ENCODE results near the gene SOX9.

DNA sequence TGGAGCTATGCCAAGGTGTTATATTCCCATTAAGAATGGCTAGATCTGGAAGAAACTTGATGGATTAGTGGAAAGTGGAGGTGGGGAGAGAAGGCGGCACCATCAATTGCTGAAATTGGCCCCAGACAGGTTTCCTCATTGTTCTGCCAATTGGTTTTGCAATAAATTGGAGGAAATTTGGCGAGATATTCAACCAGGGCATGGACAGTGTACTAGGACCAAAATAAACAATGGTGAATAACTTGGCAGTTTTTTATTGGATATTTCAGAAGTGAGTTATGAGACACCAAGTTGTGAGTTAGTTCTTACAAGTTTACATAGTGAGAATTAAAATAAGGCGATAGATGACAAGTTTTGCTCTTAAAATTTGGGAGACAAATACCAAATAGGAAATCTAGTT lies 41.1 kb upstream of the SOX9 start:
- TF ChIP-seq, protein P1, sequence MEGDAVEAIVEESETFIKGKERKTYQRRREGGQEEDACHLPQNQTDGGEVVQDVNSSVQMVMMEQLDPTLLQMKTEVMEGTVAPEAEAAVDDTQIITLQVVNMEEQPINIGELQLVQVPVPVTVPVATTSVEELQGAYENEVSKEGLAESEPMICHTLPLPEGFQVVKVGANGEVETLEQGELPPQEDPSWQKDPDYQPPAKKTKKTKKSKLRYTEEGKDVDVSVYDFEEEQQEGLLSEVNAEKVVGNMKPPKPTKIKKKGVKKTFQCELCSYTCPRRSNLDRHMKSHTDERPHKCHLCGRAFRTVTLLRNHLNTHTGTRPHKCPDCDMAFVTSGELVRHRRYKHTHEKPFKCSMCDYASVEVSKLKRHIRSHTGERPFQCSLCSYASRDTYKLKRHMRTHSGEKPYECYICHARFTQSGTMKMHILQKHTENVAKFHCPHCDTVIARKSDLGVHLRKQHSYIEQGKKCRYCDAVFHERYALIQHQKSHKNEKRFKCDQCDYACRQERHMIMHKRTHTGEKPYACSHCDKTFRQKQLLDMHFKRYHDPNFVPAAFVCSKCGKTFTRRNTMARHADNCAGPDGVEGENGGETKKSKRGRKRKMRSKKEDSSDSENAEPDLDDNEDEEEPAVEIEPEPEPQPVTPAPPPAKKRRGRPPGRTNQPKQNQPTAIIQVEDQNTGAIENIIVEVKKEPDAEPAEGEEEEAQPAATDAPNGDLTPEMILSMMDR (conservative IDR thresholded peaks at IDR 0.05; ENCODE audit: low read length): no peak
- TF ChIP-seq EZH2phosphoT487 (IDR thresholded peaks at IDR 0.05; ENCODE audit: borderline replicate concordance): no peak

Data from Loucy (cell line).